ENCODE data around the gene RNASEH2B. TPM values are rescaled to one million over a fixed set of nuclear protein-coding genes. Genes with fewer than 3 reads are reported as not detected.

RNASEH2B gene
- total RNA-seq, 1 experiment from 2014 or later, result 60.2 TPM

DNA sequence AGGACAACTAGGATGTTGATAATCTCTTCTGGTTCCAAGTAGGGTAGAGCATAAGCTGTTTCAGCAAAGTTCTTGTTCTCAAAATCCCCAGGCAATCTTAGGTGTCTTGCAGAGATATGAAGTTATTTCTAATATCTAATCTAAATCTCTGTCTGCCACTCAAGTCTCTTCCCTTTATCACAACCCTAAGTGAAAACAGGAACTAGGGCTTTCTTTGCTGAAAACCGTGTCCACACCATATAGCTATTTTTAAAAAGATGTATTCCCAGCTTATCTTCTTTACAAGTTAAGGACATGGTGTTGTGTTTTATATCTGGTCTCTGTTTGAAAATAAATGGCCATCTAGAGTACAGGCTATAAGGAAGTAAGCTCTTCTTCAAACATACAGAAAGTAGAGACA lies 11.3 kb upstream of the RNASEH2B start:
- DNase-seq, result no peak
- no peaks in the 10 kb centered on the region for H3K4me1 ChIP-seq
- Mint-ChIP-seq H3K9me3 (ENCODE audit: unreplicated experiment) (no peaks in the 10 kb centered on the region), H3K4me3 (ENCODE audit: unreplicated experiment) (no peak overlapping the region), H3K4me1 (ENCODE audit: low read depth, unreplicated experiment) (no peaks in the 10 kb centered on the region), H3K27ac (ENCODE audit: unreplicated experiment) (no peak overlapping the region), H3K27me3 (ENCODE audit: insufficient read depth, unreplicated experiment) (peaks cover 15% of the 10 kb centered on the region), H3K36me3 (ENCODE audit: insufficient read depth, unreplicated experiment) (no peaks in the 10 kb centered on the region)
- no peak overlapping the region for H3K4me3 ChIP-seq (ENCODE audit: low read depth, low read length)
- intact Hi-C loops (cut with micrococcal nuclease; ENCODE audit: unreplicated experiment), result no loop called here
- no TSS peak for BruUV-seq (replicated peaks)
- H3K9me3 ChIP-seq, result 0 out of 2 replicates have a peak, but pooled peaks cover 3% of the 10 kb centered on the region
- H3K36me3 ChIP-seq (ENCODE audit: control insufficient read depth, insufficient read depth, low read length), result no peaks in the 10 kb centered on the region
- no peaks in the 10 kb centered on the region for H3K27me3 ChIP-seq (replicated peaks; ENCODE audit: control insufficient read depth, insufficient read depth, low read length)
- TF ChIP-seq, protein P1, sequence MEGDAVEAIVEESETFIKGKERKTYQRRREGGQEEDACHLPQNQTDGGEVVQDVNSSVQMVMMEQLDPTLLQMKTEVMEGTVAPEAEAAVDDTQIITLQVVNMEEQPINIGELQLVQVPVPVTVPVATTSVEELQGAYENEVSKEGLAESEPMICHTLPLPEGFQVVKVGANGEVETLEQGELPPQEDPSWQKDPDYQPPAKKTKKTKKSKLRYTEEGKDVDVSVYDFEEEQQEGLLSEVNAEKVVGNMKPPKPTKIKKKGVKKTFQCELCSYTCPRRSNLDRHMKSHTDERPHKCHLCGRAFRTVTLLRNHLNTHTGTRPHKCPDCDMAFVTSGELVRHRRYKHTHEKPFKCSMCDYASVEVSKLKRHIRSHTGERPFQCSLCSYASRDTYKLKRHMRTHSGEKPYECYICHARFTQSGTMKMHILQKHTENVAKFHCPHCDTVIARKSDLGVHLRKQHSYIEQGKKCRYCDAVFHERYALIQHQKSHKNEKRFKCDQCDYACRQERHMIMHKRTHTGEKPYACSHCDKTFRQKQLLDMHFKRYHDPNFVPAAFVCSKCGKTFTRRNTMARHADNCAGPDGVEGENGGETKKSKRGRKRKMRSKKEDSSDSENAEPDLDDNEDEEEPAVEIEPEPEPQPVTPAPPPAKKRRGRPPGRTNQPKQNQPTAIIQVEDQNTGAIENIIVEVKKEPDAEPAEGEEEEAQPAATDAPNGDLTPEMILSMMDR (IDR thresholded peaks at IDR 0.05; ENCODE audit: insufficient read depth in 1 of 2, low read depth in 1 of 2, low read length in 1 of 2, severe bottlenecking in 1 of 2, unreplicated experiment in 1 of 2), result no peak
- CTCF ChIA-PET, result no interaction called here
- POLR2A ChIA-PET, result no interaction called here

DNA sequence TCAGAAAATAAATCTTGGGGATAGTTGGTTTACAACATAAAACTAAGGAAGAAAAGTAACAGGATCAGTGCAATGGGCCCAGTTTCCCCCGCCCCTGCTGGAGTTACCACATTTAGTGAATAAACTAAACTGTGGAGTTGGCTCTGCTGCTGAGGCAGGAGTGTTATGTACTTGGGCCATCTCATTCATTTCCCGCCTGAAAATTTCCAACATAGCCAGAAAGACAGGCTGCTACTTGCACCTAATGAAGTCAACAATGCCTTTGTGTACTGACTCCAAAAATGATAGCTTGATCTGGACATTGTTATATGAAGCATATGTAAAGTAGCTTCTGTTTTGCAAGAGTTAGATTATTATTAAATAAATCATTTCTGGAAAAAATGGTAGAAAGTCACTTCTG lies 7.9 kb upstream of the RNASEH2B start:
- no peaks in the 10 kb centered on the region for H3K4me1 ChIP-seq
- no peak for DNase-seq
- ChIA-PET CTCF (interaction anchor here (1.2 kb wide), 1 partner anchor 10 kb away, joined by 3 read pairs; no protein-coding TSS in a partner anchor), POLR2A (no interaction called here)
- BruUV-seq (replicated peaks), result no TSS peak
- Mint-ChIP-seq H3K27ac (ENCODE audit: unreplicated experiment) (no peak overlapping the region), H3K9me3 (ENCODE audit: unreplicated experiment) (no peaks in the 10 kb centered on the region), H3K4me3 (ENCODE audit: unreplicated experiment) (no peak overlapping the region), H3K36me3 (ENCODE audit: insufficient read depth, unreplicated experiment) (no peaks in the 10 kb centered on the region), H3K4me1 (ENCODE audit: low read depth, unreplicated experiment) (no peaks in the 10 kb centered on the region), H3K27me3 (ENCODE audit: insufficient read depth, unreplicated experiment) (peaks cover 15% of the 10 kb centered on the region)
- H3K36me3 ChIP-seq (ENCODE audit: control insufficient read depth, insufficient read depth, low read length), result no peaks in the 10 kb centered on the region
- no peak overlapping the region for H3K4me3 ChIP-seq (ENCODE audit: low read depth, low read length)
- intact Hi-C loops (cut with micrococcal nuclease; ENCODE audit: unreplicated experiment), result no loop called here
- H3K27me3 ChIP-seq (replicated peaks; ENCODE audit: control insufficient read depth, insufficient read depth, low read length), result no peaks in the 10 kb centered on the region
- 0 out of 2 replicates have a peak, but pooled peaks cover 3% of the 10 kb centered on the region for H3K9me3 ChIP-seq
- TF ChIP-seq, protein P1 (IDR thresholded peaks at IDR 0.05; ENCODE audit: insufficient read depth in 1 of 2, low read depth in 1 of 2, low read length in 1 of 2, severe bottlenecking in 1 of 2, unreplicated experiment in 1 of 2), result no peak

DNA sequence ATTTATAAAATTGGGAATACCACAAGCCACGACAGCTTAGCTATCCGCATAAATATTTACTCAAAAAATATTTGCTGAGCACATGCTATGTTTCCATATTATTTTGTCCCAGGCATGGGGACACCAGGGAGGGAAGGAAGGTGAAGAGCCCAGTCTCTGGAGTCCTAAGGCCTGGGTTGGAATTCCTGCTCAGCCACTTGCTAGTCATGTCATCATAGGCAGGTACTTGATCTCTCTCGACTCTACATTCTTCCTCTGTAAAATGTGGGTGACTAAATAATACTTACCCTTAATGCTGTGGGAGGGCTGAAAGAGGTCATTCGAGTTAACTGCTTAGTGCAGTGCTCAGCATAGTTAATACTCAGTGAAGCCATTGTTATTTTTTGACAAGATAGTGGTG lies 4.3 kb upstream of the RNASEH2B start:
- peaks cover 5% of the 10 kb centered on the region for H3K27me3 Mint-ChIP-seq (ENCODE audit: insufficient read depth, unreplicated experiment)
- Histone ChIP-seq H3K27me3 (replicated peaks; ENCODE audit: control insufficient read depth, insufficient read depth, low read length) (no peaks in the 10 kb centered on the region), H3K36me3 (ENCODE audit: control insufficient read depth, insufficient read depth, low read length) (no peaks in the 10 kb centered on the region), H3K4me1 (no peaks in the 10 kb centered on the region), H3K4me3 (ENCODE audit: low read depth, low read length) (no peak overlapping the region), H3K9me3 (no peaks in the 10 kb centered on the region)
- no peak overlapping the region for H3K27ac Mint-ChIP-seq (ENCODE audit: unreplicated experiment)
- CTCF ChIA-PET, result no interaction called here
- H3K4me3 Mint-ChIP-seq (ENCODE audit: unreplicated experiment), result no peak overlapping the region
- H3K4me1 Mint-ChIP-seq (ENCODE audit: low read depth, unreplicated experiment), result no peaks in the 10 kb centered on the region
- TF ChIP-seq, protein P1 (IDR thresholded peaks at IDR 0.05; ENCODE audit: insufficient read depth in 1 of 2, low read depth in 1 of 2, low read length in 1 of 2, severe bottlenecking in 1 of 2, unreplicated experiment in 1 of 2), result no peak
- POLR2A ChIA-PET, result no interaction called here
- H3K36me3 Mint-ChIP-seq (ENCODE audit: insufficient read depth, unreplicated experiment), result no peaks in the 10 kb centered on the region
- intact Hi-C loops (cut with micrococcal nuclease; ENCODE audit: unreplicated experiment), result no loop called here
- BruUV-seq (replicated peaks), result no TSS peak
- H3K9me3 Mint-ChIP-seq (ENCODE audit: unreplicated experiment), result no peaks in the 10 kb centered on the region
- no peak for DNase-seq

Measured in Caco-2 (cell line).